ENCODE measurements around the gene ENTPD2.

Gene ENTPD2

DNA sequence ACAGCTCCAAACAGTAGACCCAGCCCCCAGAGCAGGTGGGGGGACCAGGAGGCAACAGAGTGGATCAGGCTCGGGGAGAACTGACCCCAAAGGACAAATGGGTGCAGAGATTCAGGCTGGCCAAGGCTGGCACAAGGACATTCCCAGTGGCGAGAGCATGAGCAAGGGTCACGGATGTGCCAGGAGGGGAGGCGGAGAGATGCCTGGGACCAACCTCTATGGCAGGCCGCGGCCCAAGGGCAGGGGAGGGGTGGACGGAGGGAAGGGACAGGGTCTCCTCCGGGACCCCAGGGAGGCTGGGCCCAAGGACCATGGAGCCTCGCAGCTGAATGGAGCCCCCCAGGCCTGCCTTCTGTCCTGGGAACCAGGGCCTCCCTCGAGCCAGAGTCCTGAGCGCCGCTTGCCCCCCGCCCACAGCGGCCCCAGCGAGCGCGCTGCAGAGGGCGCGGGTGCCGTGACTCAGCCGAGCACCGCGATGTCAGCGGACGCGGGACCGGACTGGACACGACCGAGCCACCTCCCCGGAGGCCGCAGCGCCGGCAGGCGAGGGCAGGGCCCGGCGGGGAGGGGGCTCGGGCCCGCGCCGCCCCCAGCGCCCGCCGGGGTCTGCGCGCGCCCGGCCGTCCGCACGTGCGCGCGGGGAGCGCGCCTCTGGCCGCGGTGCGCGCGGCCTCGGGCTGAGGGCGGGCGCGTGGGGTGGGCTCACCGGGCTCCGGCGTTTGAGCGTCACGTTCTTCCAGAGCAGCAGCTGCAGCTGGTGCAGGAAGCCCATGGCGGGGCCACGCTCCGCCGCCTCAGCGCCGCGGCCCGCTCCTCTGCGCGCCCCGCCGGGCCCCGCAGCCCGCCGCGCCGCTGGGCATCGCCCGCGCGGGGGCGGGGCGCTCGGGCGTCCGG, 26.2 kb downstream of the ENTPD2 start, which contains the start of gene ABCA2:
Gene ABCA2, minus strand, starts transcription at position 869 of the 894 bp plus-strand sequence. Its CDS starts 97 bp downstream, at position 772.
- no peak for DNase-seq

- no peak for DNase-seq
Measured at GRCh38 chr9:137026828-137027227, 27.0 kb downstream of the ENTPD2 start.

DNA sequence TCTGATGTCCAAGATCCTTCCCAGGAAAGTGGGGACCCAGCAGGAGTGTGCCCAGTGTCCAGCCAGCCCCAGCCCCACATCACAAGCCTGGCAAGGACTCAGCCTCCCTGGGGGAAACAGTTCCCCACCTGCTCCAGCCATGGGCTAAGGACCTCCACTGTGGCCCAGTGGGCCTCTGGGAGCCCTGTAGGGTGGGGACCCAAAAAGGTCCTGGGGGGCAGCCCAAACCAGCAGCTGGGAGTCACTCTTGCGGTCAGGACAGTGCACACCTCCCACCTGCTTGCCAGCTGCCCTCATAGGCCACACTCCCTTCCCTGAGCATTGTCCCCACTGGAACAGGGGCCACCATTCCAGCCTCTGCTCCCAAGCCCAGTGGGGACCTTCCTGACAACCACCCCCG, 27.5 kb downstream of the ENTPD2 start:
- DNase-seq: no peak

- no peak for DNase-seq
Measured at GRCh38 chr9:137025517-137025966, 28.3 kb downstream of the ENTPD2 start.

- DNase-seq: no peak
Measured at GRCh38 chr9:137023583-137023991, 30.3 kb downstream of the ENTPD2 start.

DNA sequence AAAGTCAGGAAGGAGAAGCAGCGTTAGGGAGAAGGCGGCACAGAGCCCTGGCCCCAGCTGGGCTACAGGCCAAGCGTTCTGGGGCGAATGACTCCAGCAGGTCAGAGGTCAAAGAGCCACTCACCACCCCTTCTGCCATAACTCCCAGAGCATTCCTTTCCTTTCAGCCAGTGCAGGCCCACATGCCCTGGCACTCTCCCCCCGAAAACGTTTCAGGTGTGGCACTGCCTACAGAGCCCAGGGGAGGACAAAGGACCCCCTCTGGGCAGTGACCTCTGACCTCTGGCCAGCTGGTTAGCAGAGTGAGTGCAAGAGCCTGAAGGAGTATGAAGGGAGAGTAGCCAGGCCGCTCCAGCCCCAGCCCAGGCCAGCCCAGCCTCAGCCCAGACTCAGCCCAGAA, 30.7 kb downstream of the ENTPD2 start:
- no peak for DNase-seq

DNA sequence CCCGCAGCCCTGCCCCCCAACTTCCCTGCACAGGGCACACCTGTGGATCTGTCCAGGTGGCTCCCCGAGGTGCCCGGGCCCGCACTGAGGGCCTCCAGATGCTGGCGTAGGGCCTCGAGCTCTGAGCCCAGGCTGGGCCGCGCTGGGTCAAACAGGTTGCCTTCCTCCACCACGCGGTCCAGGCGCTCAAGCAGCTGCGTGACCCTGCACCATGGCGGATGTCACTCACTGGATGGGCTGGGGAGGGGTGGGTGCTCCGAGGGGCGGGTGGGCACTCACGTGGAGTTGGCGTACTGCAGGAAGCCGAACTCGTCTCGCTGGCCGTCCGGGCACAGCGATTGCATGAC, 31.2 kb downstream of the ENTPD2 start:
- DNase-seq: no peak

DNA sequence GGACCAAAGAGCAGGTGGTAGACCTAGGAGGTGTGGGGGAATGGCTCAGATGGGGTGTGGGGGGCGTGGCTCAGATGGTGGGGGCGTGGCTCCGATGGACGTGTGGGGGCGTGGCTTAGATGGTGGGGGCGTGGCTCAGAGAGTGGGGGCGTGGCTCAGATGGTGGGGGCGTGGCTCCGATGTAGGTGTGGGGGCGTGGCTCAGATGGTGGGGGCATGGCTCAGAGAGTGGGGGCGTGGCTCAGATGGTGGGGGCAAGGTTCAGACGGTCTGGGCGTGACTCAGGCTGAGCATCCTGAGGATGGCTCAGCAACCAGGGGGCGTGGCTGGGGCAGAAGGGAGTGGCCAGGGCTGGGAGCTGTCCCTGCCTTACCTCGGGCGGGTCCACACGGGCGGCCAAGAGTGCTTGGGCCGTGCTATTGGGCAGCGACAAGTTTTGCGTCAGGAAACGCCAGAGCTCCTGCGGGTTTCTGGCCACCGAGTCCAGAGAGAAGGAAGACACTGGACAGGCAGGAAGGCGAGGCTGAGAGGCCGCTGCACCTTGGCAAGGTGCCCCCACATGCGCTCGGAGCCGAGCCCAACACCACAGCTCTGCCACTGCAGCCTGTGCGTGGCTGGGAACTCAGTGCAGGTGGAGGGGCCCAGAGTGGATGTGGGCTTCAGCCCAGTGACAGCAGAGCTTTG, 31.7 kb downstream of the ENTPD2 start:
- peak; percentile 79 for DNase-seq

DNA sequence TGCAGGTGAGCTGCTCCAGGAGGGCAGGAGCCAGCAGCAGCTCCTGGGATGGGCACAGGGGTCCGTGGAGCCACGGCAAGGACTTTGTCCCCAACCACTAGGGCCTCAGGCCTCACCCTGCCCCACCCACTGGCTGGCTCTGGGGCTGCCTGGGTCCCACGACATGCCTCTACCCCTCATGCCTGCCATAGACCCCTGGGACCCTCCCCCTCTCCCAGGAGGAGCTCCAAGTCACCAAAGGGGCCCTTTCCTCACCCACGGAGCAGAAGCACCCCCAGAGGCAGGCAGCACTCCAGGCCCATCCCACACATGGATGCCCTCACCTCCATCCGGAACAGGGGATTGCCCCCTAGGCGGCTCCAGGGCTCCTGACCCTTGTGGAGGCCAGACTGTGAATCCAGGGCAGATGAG, 32.3 kb downstream of the ENTPD2 start:
- no peak for DNase-seq

- no peak for DNase-seq
Measured at GRCh38 chr9:137020771-137021567, 32.9 kb downstream of the ENTPD2 start.

DNA sequence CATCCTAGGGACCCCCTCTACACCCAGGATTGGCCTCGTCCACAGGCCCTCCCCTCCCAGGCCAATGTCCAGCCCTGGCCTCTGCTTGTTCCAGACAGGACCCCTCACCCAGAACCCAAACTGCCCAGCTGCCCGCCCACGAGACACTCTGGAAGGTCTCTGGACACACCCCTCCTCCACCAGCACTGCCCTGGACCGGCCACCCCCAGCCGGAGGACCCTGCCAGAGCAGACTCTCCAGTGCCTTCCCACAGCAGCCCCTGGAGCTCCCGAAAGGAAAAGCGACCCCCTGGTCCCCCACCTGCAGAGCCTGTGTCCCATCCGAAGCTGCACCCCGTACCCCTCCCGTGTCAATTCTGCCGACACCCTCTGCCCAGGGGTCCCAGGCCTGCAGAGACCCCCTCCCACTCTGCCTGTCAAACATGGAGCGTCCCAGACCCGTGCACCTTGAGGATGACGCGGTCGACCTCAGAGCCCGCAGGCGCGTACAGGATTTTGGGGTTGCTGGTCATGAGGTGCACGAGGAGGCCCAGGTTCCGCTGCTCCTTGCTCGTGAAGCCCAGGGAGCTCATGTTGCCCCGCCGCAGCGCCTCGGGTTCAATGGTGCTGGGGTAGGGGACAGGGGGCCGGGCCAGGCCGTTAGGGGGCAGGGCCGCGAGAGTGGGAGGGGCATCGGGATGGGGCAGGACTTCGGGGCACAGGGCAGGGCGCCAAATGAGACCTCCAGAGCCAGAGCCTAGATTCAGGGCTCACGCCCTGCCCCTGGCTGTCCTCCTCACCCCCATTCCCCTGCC, 33.8 kb downstream of the ENTPD2 start:
- no peak for DNase-seq

DNA sequence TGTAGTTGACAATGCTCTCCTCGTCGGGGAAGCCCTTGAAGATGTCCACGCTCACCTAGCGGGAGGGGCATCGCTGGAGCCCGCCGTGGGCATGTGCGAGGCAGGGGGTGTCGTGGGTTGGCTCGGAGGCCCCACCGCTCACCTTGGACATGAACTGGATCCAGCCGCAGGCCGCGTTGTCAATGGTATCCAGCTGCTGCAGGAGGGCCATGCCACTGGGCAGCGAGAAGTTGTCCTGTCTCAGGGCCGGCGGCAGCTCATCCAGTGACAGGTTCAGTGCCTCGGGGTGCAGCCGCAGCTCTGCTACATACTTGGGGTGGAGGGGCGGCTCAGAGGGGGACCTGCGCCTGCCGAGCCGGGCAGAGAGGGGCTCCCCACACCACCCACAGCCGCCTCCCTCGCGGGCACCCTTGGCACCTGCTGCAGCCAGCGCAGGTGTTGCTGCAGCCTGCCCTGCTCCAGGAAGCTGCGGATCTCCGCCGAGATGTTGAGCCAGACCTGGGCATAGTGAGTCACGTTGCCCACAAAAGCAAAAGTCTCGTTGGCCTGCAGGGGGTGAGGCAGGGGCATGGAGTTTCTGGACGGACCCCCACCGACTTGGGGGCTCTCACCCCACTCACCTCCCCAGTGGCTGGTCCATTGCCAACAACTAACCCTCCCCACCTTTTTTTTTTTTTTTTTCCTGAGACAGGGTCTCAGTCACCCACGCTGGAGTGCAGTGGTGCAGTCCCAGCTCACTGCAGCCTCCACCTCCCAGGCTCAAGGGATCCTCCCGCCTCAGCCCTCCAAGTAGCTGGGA, 34.9 kb downstream of the ENTPD2 start:
- no peak for DNase-seq

DNA sequence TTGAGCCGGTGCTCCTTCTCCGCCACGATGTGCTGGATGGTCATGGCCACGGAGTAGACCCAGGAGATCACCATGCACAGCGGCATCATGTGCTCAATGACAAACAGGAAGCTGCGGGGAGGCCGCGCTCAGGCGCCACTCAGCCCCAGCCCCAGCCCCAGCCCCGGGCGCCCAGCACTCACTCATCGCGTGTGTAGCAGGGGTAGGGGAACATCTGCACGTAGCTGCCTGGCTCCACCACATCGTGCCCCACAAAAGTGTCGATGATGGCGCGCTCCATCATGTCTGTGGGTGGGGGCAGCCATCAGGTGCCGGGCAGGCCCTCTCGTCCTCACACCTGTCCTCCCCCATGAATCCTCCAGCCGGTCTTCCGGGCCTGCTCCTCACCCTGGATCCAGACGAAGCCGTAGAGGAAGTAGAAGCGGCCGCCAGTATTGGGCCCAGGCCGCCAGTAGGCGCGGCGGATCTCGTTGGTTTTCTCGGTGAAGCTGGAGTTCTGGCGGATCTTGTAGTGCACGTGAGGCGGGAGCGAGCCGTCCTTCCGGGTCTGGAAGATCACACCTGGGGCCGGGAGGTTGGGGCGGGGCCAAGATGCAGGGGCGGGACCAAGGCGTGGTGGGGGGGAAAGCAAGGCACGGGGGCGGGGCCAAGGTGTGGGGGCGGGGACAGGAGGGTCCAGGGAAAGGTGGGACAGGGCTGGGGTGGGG, 35.9 kb downstream of the ENTPD2 start:
- no peak for DNase-seq

- DNase-seq: no peak
Measured at GRCh38 chr9:137017071-137017470, 36.8 kb downstream of the ENTPD2 start.

DNA sequence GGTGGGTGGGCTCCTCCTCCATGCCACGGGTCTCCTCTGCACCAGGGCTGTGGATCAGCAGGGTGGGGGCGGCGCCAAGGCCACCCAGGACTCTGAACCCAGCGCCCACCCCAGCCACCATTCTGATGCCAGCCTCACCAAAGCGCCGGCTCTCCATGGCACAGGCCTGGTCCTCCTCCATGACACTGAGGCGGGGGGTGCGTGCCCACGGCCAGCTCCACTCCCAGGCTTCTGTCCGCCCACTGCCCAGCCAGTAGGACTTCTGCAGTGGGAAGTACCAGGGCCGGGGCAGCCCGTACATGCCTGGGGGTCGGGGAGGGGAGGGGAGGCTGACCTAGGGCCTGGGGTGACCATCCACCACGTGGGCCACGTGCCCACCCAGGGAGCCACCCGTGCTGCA, 37.4 kb downstream of the ENTPD2 start:
- no peak for DNase-seq

- DNase-seq: no peak
Measured at GRCh38 chr9:137015976-137016375, 37.9 kb downstream of the ENTPD2 start.

- DNase-seq: no peak
Measured at GRCh38 chr9:137015540-137015930, 38.3 kb downstream of the ENTPD2 start.

DNA sequence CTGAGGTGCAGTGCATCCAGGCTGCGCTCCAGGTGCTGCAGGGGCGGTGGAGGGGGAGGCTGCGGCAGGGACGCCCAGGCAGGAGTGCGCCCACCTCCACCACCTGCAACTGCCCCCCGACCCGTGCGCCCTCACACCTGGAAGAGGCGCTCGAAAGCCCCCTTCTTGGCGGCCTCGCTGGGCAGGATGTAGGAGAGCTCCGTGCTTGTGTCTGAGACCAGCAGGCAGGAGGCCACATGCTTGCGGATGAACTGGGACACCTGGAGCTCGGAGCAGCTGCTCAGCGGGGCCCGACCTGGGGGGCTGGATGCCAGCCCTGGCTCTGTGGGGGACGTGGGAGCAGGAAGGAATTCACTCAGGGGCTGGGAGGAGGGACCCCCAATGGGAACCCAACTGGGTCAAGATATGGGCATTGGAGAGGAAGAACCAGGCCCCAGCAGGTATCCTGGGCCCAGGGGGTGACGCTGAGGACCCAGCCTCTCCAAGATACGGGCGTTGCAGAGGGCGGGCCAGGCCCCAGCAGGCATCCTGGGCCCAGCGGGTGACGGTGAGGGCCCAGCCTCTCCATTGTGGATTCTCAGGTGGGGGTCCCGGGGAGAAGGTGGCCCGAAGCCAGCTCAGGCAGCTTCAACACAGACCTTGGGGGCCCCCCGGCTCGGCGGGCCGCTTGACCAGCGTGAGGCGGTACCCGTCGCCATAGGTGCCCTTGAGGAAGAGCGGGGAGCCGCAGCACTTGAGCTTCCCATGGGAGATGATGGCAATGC, 38.9 kb downstream of the ENTPD2 start:
- no peak for DNase-seq

- no peak for DNase-seq
Measured at GRCh38 chr9:137014166-137014565, 39.7 kb downstream of the ENTPD2 start.

- no peak for DNase-seq
Measured at GRCh38 chr9:137013571-137013940, 40.3 kb downstream of the ENTPD2 start.

All from stimulated activated naive CD4-positive, alpha-beta T cell treated with Interleukin-2 at 50 U/mL for 16 hours (primary cell).